Activated naive CD8-positive, alpha-beta T cell treated with anti-CD3 and anti-CD28 coated beads for 36 hours (primary cell): ENCODE measurements around the gene CCDC27. TPM values are rescaled to one million over a fixed set of nuclear protein-coding genes. Genes with fewer than 3 reads are reported as not detected.
A peak's percentile ranks its signal among the peaks of the same experiment; 100 is the strongest.

Source experiments
- DNase-seq: peaks from one replicate; pipeline ENCODE4 v3.0.0; 2021
- H3K27ac Mint-ChIP-seq: one replicate; pipeline ENCODE4 v1.8.0; 2022; ENCODE audit warnings: mild to moderate bottlenecking, moderate library complexity, mixed read lengths
- H3K27me3 Mint-ChIP-seq: one replicate; pipeline ENCODE4 v1.8.0; 2022; ENCODE audit warnings: mild to moderate bottlenecking, mixed read lengths
- H3K36me3 Mint-ChIP-seq: one replicate; pipeline ENCODE4 v1.8.0; 2021; ENCODE audit warnings: mild to moderate bottlenecking, mixed read lengths
- H3K4me1 Mint-ChIP-seq: one replicate; pipeline ENCODE4 v1.8.0; 2021; ENCODE audit warnings: mixed read lengths
- H3K4me3 Mint-ChIP-seq: one replicate; pipeline ENCODE4 v1.8.0; 2022; ENCODE audit warnings: mild to moderate bottlenecking, moderate library complexity, mixed read lengths
- H3K9me3 Mint-ChIP-seq: one replicate; pipeline ENCODE4 v1.8.0; 2022; ENCODE audit warnings: mixed read lengths
- total RNA-seq, 2 experiments: library from RNA; stranded (reverse); gene quantifications; one replicate each; pipeline ENCODE4 v1.2.3, GENCODE V29; 2021

The CCDC27 gene
- total RNA-seq, 2 experiments from 2014 or later = not detected

DNA sequence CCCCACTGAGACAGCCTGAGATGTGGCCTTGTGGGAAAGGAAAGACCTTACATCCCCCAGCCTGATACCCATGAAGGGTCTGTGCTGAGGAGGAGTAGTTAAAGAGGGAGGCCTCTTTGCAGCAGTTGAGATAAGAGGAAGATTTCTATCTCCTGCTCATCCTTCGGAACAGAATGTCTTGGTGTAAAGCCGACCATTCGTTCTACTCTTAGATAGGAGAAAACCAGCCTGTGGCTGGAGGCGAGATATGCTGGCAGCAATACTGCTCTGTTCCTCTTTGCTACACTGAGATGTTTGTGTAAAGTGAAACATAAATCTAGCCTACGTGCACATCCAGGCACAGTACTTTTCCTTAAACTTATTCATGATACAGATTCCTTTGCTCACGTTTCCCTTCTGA is 1.5 kb upstream of the CCDC27 start:
- H3K27ac Mint-ChIP-seq = no peak overlapping the region
- H3K27me3 Mint-ChIP-seq = no peaks in the 10 kb centered on the region
- no peak for DNase-seq
- H3K4me1 Mint-ChIP-seq = peaks cover 13% of the 10 kb centered on the region
- H3K4me3 Mint-ChIP-seq = no peak overlapping the region
- H3K36me3 Mint-ChIP-seq = no peaks in the 10 kb centered on the region
- H3K9me3 Mint-ChIP-seq = no peaks in the 10 kb centered on the region

DNA sequence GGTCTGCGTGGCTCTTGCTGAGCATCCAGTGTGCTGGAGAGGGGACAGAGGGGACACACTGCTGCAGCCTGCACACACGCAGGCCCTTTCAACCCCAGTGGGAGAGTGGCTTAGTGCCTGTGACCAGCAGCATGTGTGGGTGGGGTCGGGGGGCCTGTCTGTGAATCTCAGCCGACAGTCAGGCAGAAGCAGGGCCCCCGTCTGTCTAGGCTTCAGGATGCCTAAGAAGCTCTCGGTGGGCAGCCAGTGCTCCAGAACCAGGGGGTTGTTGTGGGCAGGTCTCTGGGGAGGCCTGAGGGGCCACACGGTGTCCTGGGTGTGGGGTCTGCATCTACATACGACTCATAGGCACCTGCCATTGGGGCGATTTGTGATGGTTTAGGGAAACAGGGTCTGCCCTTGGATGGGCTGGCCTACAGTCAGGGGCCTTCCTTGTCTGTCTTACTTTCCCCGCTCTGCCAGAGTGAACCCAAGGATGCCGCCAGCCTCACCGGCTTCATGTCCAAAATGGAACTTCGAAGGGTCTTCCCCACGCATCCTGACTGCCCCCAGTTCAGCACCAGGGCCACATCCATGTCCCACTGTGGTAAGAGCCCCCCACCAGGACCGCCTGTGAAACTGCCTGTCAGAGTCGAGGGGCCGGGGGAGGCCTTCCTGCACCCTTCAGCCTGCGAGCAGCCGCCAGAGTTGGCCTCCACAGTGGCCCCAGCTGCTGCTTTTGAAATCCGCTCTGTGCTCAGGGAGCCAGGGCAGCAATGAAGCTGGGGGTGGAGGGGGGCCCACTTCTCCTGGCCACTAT is 1.6 kb downstream of the CCDC27 start:
- H3K27me3 Mint-ChIP-seq = peaks cover 3% of the 10 kb centered on the region
- DNase-seq = no peak
- no peak overlapping the region for H3K4me3 Mint-ChIP-seq
- no peaks in the 10 kb centered on the region for H3K4me1 Mint-ChIP-seq
- H3K27ac Mint-ChIP-seq = no peak overlapping the region
- H3K9me3 Mint-ChIP-seq = no peaks in the 10 kb centered on the region
- no peaks in the 10 kb centered on the region for H3K36me3 Mint-ChIP-seq

DNA sequence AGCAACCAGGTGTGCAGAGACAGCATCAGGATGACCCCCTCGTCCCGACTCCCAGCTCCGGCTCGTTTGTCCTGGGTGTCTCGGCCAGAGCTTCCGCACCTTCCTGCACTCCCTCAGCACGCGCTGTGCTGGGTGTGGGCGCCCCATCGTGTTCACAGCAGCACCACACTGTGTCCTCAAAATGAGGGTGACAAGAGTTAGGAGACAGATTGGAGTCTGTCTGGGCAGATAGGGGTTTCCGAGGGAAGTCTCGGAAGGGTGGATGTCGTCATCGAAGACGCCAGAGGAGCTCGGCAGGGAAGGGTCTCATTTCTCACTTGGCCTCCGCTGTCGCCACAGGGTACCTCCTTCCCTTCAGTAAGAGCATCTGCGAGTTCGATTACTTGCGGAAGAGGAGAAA is 4.1 kb downstream of the CCDC27 start:
- no peaks in the 10 kb centered on the region for H3K36me3 Mint-ChIP-seq
- H3K9me3 Mint-ChIP-seq = peaks cover 3% of the 10 kb centered on the region

DNA sequence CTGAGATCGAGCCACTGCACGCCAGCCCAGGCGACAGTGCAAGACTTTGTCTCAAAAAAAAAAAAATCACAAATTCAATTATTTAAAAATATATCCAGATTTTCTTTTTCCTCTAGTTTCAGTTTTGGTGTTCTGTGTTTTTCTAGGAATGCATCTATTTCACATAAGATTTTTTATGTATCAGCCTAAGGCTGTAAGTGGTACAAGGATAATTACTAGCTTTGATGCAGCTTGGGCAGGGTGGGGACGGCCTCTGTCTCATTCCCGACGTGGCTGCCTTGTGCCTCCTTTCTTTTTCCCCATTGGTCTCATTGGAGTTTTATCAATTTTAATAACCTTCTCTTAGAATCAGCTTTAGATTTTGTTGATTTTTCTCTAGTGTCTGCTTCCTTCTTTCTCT is 6.9 kb downstream of the CCDC27 start:
- no peak overlapping the region for H3K4me3 Mint-ChIP-seq
- no peaks in the 10 kb centered on the region for H3K4me1 Mint-ChIP-seq
- no peak overlapping the region for H3K27ac Mint-ChIP-seq
- DNase-seq = no peak
- peaks cover 25% of the 10 kb centered on the region for H3K27me3 Mint-ChIP-seq
- H3K36me3 Mint-ChIP-seq = no peaks in the 10 kb centered on the region
- H3K9me3 Mint-ChIP-seq = peaks cover 3% of the 10 kb centered on the region

More for the DNA sequence above, 4.1 kb downstream of the CCDC27 start:
- no peak overlapping the region for H3K27ac Mint-ChIP-seq
- no peak for DNase-seq
- H3K4me1 Mint-ChIP-seq = no peaks in the 10 kb centered on the region
- peaks cover 23% of the 10 kb centered on the region for H3K27me3 Mint-ChIP-seq
- H3K4me3 Mint-ChIP-seq = no peak overlapping the region

DNA sequence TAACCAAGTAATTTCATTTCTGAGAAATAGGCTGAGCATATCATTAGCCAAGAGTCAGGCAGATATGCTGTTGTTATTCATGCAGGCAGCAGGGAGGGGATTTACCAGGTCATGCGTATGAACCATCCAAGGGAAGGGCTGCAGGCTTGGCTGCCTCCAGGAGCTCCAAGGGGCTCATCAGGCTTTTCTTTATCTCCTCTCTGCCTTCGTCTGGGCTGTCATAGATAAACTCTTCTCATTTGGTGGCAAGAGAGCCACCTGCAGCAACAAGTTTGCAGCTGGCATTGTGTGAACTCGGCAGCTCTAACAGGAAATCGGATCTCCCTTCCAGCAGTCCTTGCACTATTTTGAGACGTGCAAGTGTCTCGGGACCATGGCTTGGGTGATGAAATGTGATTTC is 7.5 kb downstream of the CCDC27 start:
- DNase-seq = no peak
- no peaks in the 10 kb centered on the region for H3K36me3 Mint-ChIP-seq
- no peak overlapping the region for H3K4me3 Mint-ChIP-seq
- H3K27ac Mint-ChIP-seq = no peak overlapping the region
- H3K27me3 Mint-ChIP-seq = peaks cover 25% of the 10 kb centered on the region
- peaks cover 3% of the 10 kb centered on the region for H3K9me3 Mint-ChIP-seq
- H3K4me1 Mint-ChIP-seq = no peaks in the 10 kb centered on the region

DNA sequence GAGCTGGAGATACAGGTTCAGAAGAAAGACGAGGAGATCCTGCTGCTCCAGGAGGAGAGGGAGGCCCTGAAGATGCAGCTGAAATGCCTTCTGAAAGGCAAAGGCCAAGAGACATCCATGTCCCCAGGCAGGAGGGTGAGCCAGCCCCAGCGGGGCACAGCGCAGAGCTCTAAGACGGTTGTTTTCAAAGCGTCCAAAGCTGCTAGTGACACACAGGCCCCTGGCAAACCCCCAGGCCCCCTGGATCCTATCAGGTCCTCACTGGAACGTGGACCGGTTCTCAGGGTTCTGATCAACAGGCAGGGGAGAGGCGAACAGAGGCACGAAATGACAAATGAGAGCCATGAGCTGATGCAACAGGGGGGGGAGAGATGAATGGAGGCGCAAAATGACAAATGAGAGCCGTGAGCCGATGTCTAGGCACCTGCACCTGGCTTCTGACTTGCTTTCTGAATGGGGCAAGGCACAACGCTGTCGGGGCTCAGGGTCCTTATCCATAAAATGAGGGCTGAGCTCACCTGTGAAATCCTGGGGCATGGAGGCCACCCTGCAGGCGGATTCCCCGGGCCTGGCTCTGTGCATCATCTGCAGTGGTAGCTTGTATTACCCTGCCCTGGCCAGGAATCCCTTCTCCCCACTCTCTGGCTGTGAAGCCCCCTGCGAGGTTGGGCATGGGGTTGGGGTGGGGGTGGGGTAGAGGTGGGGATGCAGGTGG is 9.2 kb downstream of the CCDC27 start:
- H3K27me3 Mint-ChIP-seq = peaks cover 25% of the 10 kb centered on the region
- H3K9me3 Mint-ChIP-seq = peaks cover 3% of the 10 kb centered on the region

DNA sequence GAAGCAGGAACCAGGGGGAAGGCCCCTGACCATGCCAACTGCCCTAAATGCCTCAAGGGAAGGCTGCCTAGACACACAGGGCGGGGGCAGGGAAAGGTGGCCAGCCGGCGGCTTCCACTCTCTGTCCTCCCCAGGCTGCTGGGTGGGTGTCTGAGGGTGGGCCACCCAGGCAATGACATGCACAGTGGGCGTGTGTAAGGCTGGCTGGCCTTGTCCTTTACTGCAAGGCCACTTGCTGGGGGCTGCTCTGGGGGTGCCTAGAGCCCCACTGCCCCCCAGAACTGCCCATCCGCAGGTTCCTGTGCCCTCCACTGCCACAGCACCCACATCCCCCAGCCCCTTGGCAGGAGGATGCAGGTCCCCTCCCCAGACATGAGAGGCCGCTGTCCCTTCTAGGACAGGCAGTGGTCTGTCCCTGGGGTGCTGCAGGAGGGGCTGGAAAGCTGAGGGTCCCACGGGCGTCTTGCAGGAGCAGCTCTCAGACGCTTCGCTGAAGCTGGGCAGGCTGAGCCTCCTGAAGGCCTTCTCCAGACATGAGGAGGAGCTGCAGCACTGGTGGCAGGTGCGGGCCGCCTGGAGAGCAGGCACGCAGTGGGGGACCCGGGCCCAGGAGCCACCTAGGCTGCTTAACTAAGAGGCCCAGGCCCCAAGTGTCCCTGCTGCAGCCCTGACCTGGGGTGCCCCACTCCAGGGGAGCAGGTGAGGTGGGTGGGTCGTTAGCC is 10.1 kb downstream of the CCDC27 start:
- H3K36me3 Mint-ChIP-seq = no peaks in the 10 kb centered on the region
- no peak for DNase-seq
- no peak overlapping the region for H3K27ac Mint-ChIP-seq
- H3K4me3 Mint-ChIP-seq = no peak overlapping the region
- H3K9me3 Mint-ChIP-seq = peaks cover 3% of the 10 kb centered on the region
- H3K4me1 Mint-ChIP-seq = no peaks in the 10 kb centered on the region
- peaks cover 25% of the 10 kb centered on the region for H3K27me3 Mint-ChIP-seq

More for the DNA sequence above, 9.2 kb downstream of the CCDC27 start:
- H3K4me3 Mint-ChIP-seq = no peak overlapping the region
- no peaks in the 10 kb centered on the region for H3K4me1 Mint-ChIP-seq
- DNase-seq = no peak
- no peaks in the 10 kb centered on the region for H3K36me3 Mint-ChIP-seq
- H3K27ac Mint-ChIP-seq = no peak overlapping the region

DNA sequence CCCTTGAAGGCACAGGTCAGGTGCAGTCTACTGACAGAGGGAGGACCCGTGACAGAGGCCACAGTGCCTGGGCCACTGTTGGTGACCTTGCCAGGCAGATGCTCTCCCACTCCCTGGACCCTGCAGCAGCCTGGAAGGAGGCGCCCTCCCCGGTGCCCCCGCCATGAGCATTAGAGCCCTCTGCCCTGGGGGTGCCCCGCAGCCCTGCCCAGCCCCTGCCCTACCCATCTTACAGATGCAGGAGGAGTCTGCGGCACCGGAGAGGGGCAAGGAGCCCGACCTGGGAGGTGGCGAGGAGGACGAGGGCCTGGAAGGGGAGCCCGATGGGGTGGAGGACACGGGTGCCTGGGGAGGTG is 10.6 kb downstream of the CCDC27 start:
- DNase-seq = no peak
- Mint-ChIP-seq H3K4me1 (no peaks in the 10 kb centered on the region), H3K36me3 (no peaks in the 10 kb centered on the region), H3K9me3 (peaks cover 3% of the 10 kb centered on the region), H3K4me3 (no peak overlapping the region), H3K27ac (no peak overlapping the region), H3K27me3 (peaks cover 28% of the 10 kb centered on the region)

DNA sequence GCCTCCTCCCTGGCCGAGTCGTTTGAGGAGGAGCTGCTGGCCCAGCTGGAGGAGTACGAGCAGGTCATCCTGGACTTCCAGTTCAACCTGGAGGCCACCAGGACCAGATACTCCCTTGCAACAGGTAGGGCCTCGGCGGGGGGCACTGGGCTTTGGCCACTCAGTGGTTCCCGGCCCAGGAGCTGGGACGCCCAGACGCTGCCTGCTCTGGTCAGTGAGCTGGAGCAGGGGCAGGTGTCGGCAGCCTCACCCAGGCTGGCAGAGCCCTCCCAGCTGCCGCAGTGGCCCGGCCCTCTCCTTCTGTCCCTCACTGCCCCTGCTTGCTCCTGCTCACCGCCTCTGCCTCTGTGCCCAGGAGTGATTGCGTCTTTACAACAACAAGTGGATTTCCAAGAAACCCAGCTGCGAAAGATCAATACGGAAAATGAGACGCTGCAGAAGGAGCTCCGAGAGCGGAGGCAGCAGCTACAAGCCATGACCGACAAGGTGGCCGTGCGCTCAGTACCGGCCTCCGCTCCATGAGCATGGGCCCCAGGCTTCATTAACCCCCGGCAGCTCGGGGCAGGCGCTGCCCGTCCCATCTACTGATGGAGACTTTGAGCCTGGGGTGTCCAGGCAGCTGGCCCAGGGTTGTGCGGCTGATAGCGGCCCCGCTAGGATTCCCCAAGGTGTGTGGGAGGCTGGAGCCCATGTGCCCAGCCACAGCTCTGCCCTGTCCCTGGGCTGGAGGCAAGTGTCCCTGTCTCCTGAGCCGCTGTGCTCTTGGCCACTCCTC is 11.3 kb downstream of the CCDC27 start:
- H3K36me3 Mint-ChIP-seq = no peaks in the 10 kb centered on the region
- peaks cover 3% of the 10 kb centered on the region for H3K9me3 Mint-ChIP-seq
- H3K4me1 Mint-ChIP-seq = no peaks in the 10 kb centered on the region
- H3K4me3 Mint-ChIP-seq = no peak overlapping the region
- peaks cover 27% of the 10 kb centered on the region for H3K27me3 Mint-ChIP-seq
- no peak for DNase-seq
- no peak overlapping the region for H3K27ac Mint-ChIP-seq

DNA sequence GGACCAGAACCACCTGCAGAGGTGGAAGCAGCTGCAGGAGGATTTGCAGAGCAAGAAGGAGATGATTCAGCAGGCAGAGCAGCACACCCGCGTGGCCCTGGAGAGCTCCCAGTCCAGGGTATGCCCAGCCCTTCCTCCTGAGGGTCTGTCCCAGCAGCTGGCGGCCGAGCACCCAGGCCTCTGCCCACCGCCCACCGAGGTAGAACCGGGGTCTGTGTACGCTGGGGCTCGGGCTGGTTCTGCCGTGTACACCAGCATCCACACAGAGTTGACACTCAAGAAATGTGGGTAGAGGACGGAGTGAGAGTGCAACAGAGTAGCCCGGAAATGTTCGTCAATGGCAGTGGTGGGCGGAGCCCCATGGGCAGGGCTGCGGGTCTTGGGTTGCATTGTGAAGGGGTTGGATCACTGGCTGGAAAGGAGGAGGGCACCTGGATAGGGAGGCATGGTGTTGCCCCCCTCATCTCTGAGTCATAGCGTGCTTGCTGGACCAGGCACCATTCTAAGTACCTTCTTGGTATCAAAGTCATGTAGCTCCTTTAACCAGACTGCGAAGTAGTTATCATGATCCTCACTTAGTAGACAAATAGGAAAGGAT is 15.2 kb downstream of the CCDC27 start:
- no peak for DNase-seq
- Mint-ChIP-seq H3K9me3 (no peaks in the 10 kb centered on the region), H3K36me3 (no peaks in the 10 kb centered on the region), H3K27me3 (peaks cover 3% of the 10 kb centered on the region), H3K4me3 (no peak overlapping the region), H3K4me1 (peaks cover 4% of the 10 kb centered on the region), H3K27ac (no peak overlapping the region)

DNA sequence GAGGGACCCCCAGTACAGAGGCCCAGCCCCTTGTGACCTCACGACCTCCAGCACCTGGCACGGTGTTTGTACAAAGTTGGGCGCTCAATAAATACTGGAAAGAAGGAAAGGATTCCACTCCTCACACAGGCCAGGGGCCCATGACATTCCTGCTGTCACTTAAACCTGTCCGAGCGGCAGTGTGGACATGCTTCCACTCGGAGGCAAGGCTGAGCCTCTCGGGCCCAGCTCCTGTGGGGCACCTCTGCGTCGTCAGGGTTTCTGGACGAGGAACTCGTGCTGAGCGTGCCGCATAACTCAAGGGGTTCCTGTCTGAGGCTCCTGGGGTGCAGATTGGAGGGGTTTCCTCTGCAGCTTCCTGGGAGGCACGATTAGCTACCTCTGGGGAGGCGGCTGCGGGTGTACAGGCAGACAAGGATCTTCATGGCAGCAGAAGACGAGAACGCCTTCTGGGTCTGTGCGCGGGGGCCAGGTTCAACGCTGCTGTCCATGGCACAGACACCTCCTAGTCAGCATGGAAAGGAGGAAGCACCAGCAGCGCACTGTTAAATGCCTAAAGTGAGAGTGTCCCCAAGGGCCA is 16.7 kb downstream of the CCDC27 start:
- Mint-ChIP-seq H3K4me3 (no peak overlapping the region), H3K27ac (no peak overlapping the region), H3K27me3 (peaks cover 3% of the 10 kb centered on the region), H3K36me3 (no peaks in the 10 kb centered on the region), H3K9me3 (no peaks in the 10 kb centered on the region), H3K4me1 (peaks cover 6% of the 10 kb centered on the region)
- DNase-seq = no peak

DNA sequence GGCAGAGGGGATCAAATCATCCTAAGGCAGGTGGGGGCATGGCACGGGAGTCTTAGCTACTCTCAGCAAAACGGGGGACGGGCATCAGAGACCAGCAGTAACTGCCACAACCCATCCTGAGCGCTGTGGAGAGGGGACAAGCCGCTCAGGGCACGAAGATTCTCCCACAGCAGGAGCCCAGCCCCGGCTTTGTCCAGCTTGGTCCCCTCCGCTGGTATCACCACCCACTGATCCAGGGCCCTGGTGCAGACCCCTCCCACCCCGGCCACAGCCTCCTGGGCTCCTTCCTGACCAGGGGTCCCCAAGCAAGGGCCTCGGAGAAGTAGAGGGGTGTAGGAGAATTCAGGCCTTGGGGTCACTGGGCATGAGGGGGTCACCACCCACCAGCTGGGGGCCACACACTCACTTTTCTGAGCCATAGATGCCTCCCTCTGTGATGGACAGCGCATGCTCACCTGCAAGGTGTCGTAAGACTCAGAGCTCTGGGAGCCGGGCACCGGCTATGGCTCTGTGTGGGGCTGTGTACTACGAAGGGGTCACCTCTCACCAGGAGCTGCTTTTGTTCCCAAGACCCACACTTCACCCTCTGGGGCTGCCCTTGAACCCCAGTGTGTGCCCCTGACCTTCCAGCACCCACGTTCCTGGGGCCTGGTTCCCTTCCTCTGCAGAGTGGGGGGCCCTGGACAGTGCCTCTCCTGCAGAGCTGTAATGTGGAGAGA is 18.0 kb downstream of the CCDC27 start:
- no peaks in the 10 kb centered on the region for H3K9me3 Mint-ChIP-seq
- H3K36me3 Mint-ChIP-seq = no peaks in the 10 kb centered on the region
- H3K4me3 Mint-ChIP-seq = no peak overlapping the region
- H3K27me3 Mint-ChIP-seq = peaks cover 3% of the 10 kb centered on the region
- H3K27ac Mint-ChIP-seq = peak overlapping the region; percentile 18
- no peak for DNase-seq
- peaks cover 6% of the 10 kb centered on the region for H3K4me1 Mint-ChIP-seq

DNA sequence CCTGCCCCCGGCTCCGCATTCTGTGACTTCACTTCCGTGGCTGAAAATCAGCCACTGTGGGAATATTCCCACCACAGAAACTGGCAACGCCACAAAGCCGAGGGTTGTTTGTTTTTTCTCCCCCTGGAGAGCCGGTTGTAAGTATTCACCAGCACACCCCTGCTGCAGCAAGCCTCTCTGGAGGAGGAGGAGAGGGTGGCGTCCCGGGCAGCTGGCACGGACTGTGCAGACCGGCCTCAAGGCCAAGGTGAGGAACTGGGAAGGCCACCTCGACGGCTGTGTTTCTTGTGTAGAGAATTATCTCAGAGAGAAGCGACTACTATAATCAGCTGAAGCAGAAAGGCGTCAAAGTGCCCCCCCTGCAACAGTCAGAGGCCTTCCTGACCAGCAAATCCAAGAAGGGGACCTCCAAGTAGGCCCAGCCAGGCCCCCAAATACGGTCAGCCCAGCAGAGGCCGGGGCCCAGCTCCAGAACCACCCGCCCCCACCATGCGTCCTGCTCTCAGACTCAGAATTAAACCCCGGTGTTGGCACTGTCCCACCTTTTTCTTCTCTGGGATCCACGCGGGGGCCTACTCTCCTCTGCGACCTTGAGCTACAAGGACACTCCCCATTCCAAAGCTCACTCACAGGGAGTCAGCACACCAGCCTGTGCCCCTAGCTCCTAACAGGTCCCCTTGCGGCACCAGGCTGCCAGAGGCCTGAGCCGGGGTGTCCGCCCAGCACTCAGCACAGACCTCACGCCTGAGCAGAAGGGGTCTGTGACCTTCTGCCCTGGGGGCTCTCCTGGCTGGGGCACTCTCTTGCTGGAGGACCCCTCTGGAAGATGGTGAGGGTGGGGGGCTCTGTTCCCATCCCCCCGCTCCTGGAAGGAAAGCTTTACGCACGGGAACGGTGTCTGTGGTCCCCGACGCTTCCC is 19.1 kb downstream of the CCDC27 start:
- peak overlapping the region; percentile 79 for H3K4me3 Mint-ChIP-seq
- H3K4me1 Mint-ChIP-seq = peaks cover 8% of the 10 kb centered on the region
- peak overlapping the region; percentile 85 for H3K27ac Mint-ChIP-seq
- DNase-seq = no peak
- H3K27me3 Mint-ChIP-seq = peaks cover 3% of the 10 kb centered on the region
- no peaks in the 10 kb centered on the region for H3K36me3 Mint-ChIP-seq
- H3K9me3 Mint-ChIP-seq = no peaks in the 10 kb centered on the region
